Neuronal stem cell (in vitro differentiated cells): ENCODE measurements around the gene GNG10.

ENCODE experiments used
- DNase-seq: peaks from one replicate; pipeline ENCODE4 v3.0.0-alpha.2; 2013; ENCODE audit warnings: low spot score
- H2AFZ ChIP-seq: one replicate; pipeline ENCODE4 v1.6.1; 2013; ENCODE audit warnings: mild to moderate bottlenecking, low read length, inconsistent platforms
- H2AK5ac ChIP-seq: 2 replicates; pipeline ENCODE4 v1.6.1; 2013; ENCODE audit warnings: low read depth, mild to moderate bottlenecking, inconsistent platforms, low read length, moderate library complexity, mixed read lengths
- H2BK120ac ChIP-seq: 2 replicates; pipeline ENCODE4 v1.6.1; 2013; ENCODE audit warnings: low read depth, mild to moderate bottlenecking, inconsistent platforms, low read length, moderate library complexity, mixed read lengths
- H2BK12ac ChIP-seq: one replicate; pipeline ENCODE4 v1.6.1; 2013; ENCODE audit warnings: low read length, inconsistent platforms
- H2BK15ac ChIP-seq: 2 replicates; pipeline ENCODE4 v1.6.1; 2013; ENCODE audit warnings: mild to moderate bottlenecking, low read length, inconsistent platforms, mixed read lengths
- H2BK5ac ChIP-seq: one replicate; pipeline ENCODE4 v1.6.1; 2013; ENCODE audit warnings: inconsistent platforms, mild to moderate bottlenecking, low read length, moderate library complexity
- H3K14ac ChIP-seq: one replicate; pipeline ENCODE4 v1.6.1; 2013; ENCODE audit warnings: low read length, inconsistent platforms
- H3K18ac ChIP-seq: 2 replicates; pipeline ENCODE4 v1.6.1; 2013; ENCODE audit warnings: low read length, inconsistent platforms
- H3K23ac ChIP-seq: 2 replicates; pipeline ENCODE4 v1.6.1; 2013; ENCODE audit warnings: low read depth, mild to moderate bottlenecking, mixed read lengths, low read length, inconsistent platforms; ENCODE audit not compliant: poor library complexity
- H3K27ac ChIP-seq: replicated peaks from 3 replicates; pipeline ENCODE4 v1.5.1; 2013; ENCODE audit warnings: low read length, inconsistent platforms
- H3K27me3 ChIP-seq, 3 experiments: 2 replicates each; pipeline ENCODE4 v1.6.1; 2013; ENCODE audit warnings: low read length in 3 of 3, mild to moderate bottlenecking in 2 of 3, inconsistent platforms in 1 of 3, low read depth in 1 of 3, mixed read lengths in 1 of 3, moderate library complexity in 1 of 3; ENCODE audit not compliant: control insufficient read depth in 3 of 3, insufficient read depth in 3 of 3
- H3K36me3 ChIP-seq, 2 donors: replicated peaks in 1 of 2; 2 replicates each; pipeline ENCODE4 v1.6.1; 2013; ENCODE audit warnings: low read length in 2 of 2; ENCODE audit not compliant: control insufficient read depth in 2 of 2, insufficient read depth in 2 of 2
- H3K4ac ChIP-seq: 2 replicates; pipeline ENCODE4 v1.6.1; 2013; ENCODE audit warnings: inconsistent platforms, mild to moderate bottlenecking, low read length, moderate library complexity
- H3K4me1 ChIP-seq, 2 donors: 1 replicate in 1 of 2; 2 replicates in 1 of 2; pipeline ENCODE4 v1.6.1; 2013; ENCODE audit warnings: low read length in 2 of 2, low read depth in 1 of 2; ENCODE audit not compliant: control insufficient read depth in 2 of 2, insufficient read depth in 1 of 2
- H3K4me2 ChIP-seq: one replicate; pipeline ENCODE4 v1.6.1; 2013; ENCODE audit warnings: mild to moderate bottlenecking, low read length, inconsistent platforms; ENCODE audit not compliant: insufficient read depth, poor library complexity, severe bottlenecking
- H3K4me3 ChIP-seq, 2 donors: 2 replicates each; pipeline ENCODE4 v1.5.1; 2013; ENCODE audit warnings: low read length in 2 of 2, mild to moderate bottlenecking in 2 of 2, inconsistent platforms in 1 of 2, moderate library complexity in 1 of 2
- H3K79me1 ChIP-seq: one replicate; pipeline ENCODE4 v1.6.1; 2013; ENCODE audit warnings: low read depth, mild to moderate bottlenecking, inconsistent platforms, low read length, moderate library complexity
- H3K9ac ChIP-seq: one replicate; pipeline ENCODE4 v1.6.1; 2013; ENCODE audit warnings: mild to moderate bottlenecking, low read depth, low read length, inconsistent platforms; ENCODE audit not compliant: poor library complexity
- H3K9me3 ChIP-seq, 2 donors: replicated peaks in 1 of 2; 2 replicates each; pipeline versions ENCODE3 to v1.6.1; 2013; ENCODE audit warnings: low read length in 2 of 2, mild to moderate bottlenecking in 2 of 2, inconsistent platforms in 1 of 2, low read depth in 1 of 2, mixed read lengths in 1 of 2, moderate library complexity in 1 of 2; ENCODE audit not compliant: control insufficient read depth in 2 of 2, insufficient read depth in 1 of 2
- H4K8ac ChIP-seq: one replicate; pipeline ENCODE4 v1.6.1; 2013; ENCODE audit warnings: low read depth, mild to moderate bottlenecking, inconsistent platforms, low read length, moderate library complexity
- H4K91ac ChIP-seq: one replicate; pipeline ENCODE4 v1.6.1; 2013; ENCODE audit warnings: low read length, low read depth, mild to moderate bottlenecking, inconsistent platforms; ENCODE audit not compliant: poor library complexity
- WGBS, 2 donors: extraction: QIAGEN DNeasy Blood & Tissue Kit; methylation state at CpG; one replicate each; pipeline ENCODE4 v1.1.7; 2013; ENCODE audit warnings: missing lambda C conversion rate in 2 of 2, mixed read lengths in 1 of 2; ENCODE audit not compliant: insufficient read length in 2 of 2, insufficient replicate concordance in 1 of 2; ENCODE audit errors: extremely low coverage in 2 of 2; 5-methylcytosine and 5-hydroxymethylcytosine counted together

GNG10 gene

DNA sequence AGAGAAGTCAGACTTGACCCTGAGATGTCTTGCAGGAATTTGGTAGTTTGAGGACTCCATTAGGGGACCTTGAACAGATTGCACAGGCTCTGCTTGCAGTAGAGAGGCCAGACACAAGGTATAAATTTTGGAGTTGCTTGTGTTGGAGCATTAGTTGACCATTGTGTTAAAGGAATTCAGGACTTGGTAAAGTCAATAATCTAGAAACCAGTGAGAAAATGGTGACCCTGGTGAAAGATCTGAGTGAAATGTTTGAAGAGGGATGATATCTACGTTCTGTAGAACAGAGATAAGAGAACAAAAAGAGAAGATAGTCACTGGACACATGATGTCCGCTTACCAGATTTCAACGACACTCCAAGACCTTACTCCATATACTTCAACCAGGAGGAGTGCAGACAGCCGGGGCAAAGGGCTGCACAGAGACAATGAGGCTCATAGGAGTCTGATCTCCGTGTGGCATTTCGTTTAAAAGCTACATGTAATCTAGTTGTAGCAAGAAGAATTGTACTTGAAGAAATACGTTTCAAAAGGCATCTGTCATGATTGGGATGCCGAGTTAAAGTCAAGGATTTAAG lies 17.1 kb upstream of the GNG10 start:
- no peaks in the 10 kb centered on the region for H3K27me3 ChIP-seq
- no peak overlapping the region for H2BK5ac ChIP-seq
- DNase-seq = no peak
- no peak overlapping the region for H2AK5ac ChIP-seq
- H4K8ac ChIP-seq = no peak overlapping the region
- H3K36me3 ChIP-seq = peaks cover 0 to 53% of the 10 kb centered on the region in 2 donors
- H3K9ac ChIP-seq = no peak overlapping the region
- no peak overlapping the region for H2BK120ac ChIP-seq
- no peak overlapping the region for H3K14ac ChIP-seq
- H3K18ac ChIP-seq = no peak overlapping the region
- H3K27ac ChIP-seq = no peak overlapping the region
- WGBS, 2 donors = no CpG with 5 or more reads among the region's 8 CpGs
- H3K9me3 ChIP-seq = no peaks in the 10 kb centered on the region
- no peak overlapping the region for H3K4ac ChIP-seq
- H3K4me2 ChIP-seq = no peak overlapping the region
- H3K4me1 ChIP-seq = no peaks in the 10 kb centered on the region
- H2BK12ac ChIP-seq = no peak overlapping the region
- no peak overlapping the region for H2BK15ac ChIP-seq
- H2AFZ ChIP-seq = no peak overlapping the region
- H3K23ac ChIP-seq = no peak overlapping the region
- no peak overlapping the region for H4K91ac ChIP-seq
- H3K4me3 ChIP-seq = no peak overlapping the region
- H3K79me1 ChIP-seq = no peaks in the 10 kb centered on the region

- Histone ChIP-seq H3K36me3 (peaks cover 0 to 68% of the 10 kb centered on the region in 2 donors), H3K4me1 (no peaks in the 10 kb centered on the region), H2AFZ (no peak overlapping the region), H2BK15ac (no peak overlapping the region), H3K9me3 (no peaks in the 10 kb centered on the region), H3K27me3 (no peaks in the 10 kb centered on the region), H3K4me2 (no peak overlapping the region), H3K4ac (no peak overlapping the region), H4K8ac (no peak overlapping the region), H3K27ac (no peak overlapping the region), H3K23ac (no peak overlapping the region), H2BK12ac (no peak overlapping the region), H4K91ac (no peak overlapping the region), H2BK5ac (no peak overlapping the region), H2AK5ac (no peak overlapping the region), H3K18ac (no peak overlapping the region), H3K79me1 (no peaks in the 10 kb centered on the region), H2BK120ac (no peak overlapping the region), H3K4me3 (no peak overlapping the region), H3K14ac (no peak overlapping the region), H3K9ac (no peak overlapping the region)
- no CpG with 5 or more reads among the region's 1 CpG for WGBS, 2 donors
- no peak for DNase-seq
Observed at GRCh38 chr9:111645806-111646205, 15.6 kb upstream of the GNG10 start.

GRCh38 chr9:111646417-111646816 lies 15.0 kb upstream of the GNG10 start:
- no CpG with 5 or more reads among the region's 2 CpGs for whole genome bisulfite sequencing, 2 donors
- Histone ChIP-seq H3K27ac (no peak overlapping the region), H2BK15ac (no peak overlapping the region)

GRCh38 chr9:111648066-111648465 lies 13.3 kb upstream of the GNG10 start:
- no peaks in the 10 kb centered on the region for H3K27me3 ChIP-seq
- no peak overlapping the region for H2AFZ ChIP-seq
- no peak overlapping the region for H3K14ac ChIP-seq
- H2BK12ac ChIP-seq = no peak overlapping the region
- H2AK5ac ChIP-seq = no peak overlapping the region
- H3K36me3 ChIP-seq = peaks cover 0 to 75% of the 10 kb centered on the region in 2 donors
- no peak overlapping the region for H3K18ac ChIP-seq
- H3K27ac ChIP-seq = no peak overlapping the region
- H3K79me1 ChIP-seq = no peaks in the 10 kb centered on the region
- DNase-seq = no peak
- H2BK120ac ChIP-seq = no peak overlapping the region
- H3K9me3 ChIP-seq = no peaks in the 10 kb centered on the region
- no peak overlapping the region for H2BK5ac ChIP-seq
- no peaks in the 10 kb centered on the region for H3K4me1 ChIP-seq
- no peak overlapping the region for H4K91ac ChIP-seq
- WGBS, 2 donors = no CpG with 5 or more reads among the region's 4 CpGs
- no peak overlapping the region for H2BK15ac ChIP-seq
- no peak overlapping the region for H3K9ac ChIP-seq
- H3K23ac ChIP-seq = no peak overlapping the region
- no peak overlapping the region for H3K4ac ChIP-seq
- no peak overlapping the region for H3K4me2 ChIP-seq
- no peak overlapping the region for H3K4me3 ChIP-seq
- H4K8ac ChIP-seq = no peak overlapping the region

More at GRCh38 chr9:111646417-111646816, 15.0 kb upstream of the GNG10 start:
- H3K79me1 ChIP-seq = no peaks in the 10 kb centered on the region
- no peaks in the 10 kb centered on the region for H3K4me1 ChIP-seq
- no peak overlapping the region for H2AK5ac ChIP-seq
- no peaks in the 10 kb centered on the region for H3K9me3 ChIP-seq
- H3K23ac ChIP-seq = no peak overlapping the region
- no peak overlapping the region for H2BK12ac ChIP-seq
- H3K36me3 ChIP-seq = peaks cover 0 to 71% of the 10 kb centered on the region in 2 donors
- H2BK5ac ChIP-seq = no peak overlapping the region
- H4K8ac ChIP-seq = no peak overlapping the region
- no peak overlapping the region for H4K91ac ChIP-seq
- no peak overlapping the region for H3K4me2 ChIP-seq
- H3K14ac ChIP-seq = no peak overlapping the region
- no peak overlapping the region for H2AFZ ChIP-seq
- H3K18ac ChIP-seq = no peak overlapping the region
- H3K4me3 ChIP-seq = no peak overlapping the region
- H2BK120ac ChIP-seq = no peak overlapping the region
- H3K4ac ChIP-seq = no peak overlapping the region
- no peak overlapping the region for H3K9ac ChIP-seq
- H3K27me3 ChIP-seq = no peaks in the 10 kb centered on the region
- DNase-seq = no peak
